Measurements from ENCODE around the gene BOD1L2. TPM values are rescaled to one million over a fixed set of nuclear protein-coding genes. Genes with fewer than 3 reads are reported as not detected.

The BOD1L2 gene
- total RNA-seq, 2 experiments from 2014 or later = not detected

DNA sequence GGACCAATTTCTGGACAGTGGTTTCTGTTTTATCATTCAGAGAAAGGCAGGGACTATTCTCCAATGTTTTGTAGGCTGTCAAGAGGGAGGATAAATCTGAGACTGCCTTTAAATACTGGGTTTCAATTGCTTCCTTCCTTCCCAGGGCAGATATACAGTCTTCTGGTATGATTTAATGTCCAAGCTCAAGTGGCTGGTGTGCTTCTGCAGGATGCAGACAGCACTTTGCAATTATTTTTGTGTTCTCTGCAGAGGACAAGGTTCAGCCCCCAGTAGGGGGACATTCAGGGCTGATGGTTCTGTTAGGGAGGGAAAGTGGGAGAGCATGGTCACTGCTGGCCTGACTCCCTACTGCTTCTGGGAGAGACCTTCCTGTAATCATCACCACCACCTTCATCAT lies 4.6 kb upstream of the BOD1L2 start:
- intact Hi-C loops (cut with DNase I, micrococcal nuclease) = no loop called here

DNA sequence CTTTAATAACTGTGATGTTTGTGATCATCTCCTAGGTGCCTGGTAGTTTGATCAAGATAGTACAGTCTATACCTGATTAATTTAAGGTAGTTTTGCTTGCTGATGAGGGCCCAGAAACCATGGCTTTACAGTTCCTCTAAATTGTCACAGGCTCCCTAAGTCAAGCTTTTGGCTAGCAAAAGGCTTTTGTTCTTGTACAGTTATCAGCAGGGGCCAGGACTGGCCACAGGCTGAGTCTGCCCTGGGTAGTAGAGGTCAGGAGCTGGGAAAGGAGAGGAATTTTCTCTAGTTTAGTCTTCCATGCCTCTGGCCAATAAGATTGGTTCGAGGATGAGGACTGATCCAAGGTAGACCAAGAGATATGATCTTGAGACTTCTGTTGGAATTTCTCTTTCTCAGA lies 3.6 kb upstream of the BOD1L2 start:
- no peak overlapping the region for H3K4me3 ChIP-seq (ENCODE audit: low read length)
- intact Hi-C loops (cut with DNase I, micrococcal nuclease) = no loop called here
- ATAC-seq (ENCODE audit: poor library complexity) (no peak), DNase-seq (no peak)
- H3K27ac Mint-ChIP-seq = no peak overlapping the region
- H3K9me3 Mint-ChIP-seq = no peaks in the 10 kb centered on the region
- TF ChIP-seq, protein P1, sequence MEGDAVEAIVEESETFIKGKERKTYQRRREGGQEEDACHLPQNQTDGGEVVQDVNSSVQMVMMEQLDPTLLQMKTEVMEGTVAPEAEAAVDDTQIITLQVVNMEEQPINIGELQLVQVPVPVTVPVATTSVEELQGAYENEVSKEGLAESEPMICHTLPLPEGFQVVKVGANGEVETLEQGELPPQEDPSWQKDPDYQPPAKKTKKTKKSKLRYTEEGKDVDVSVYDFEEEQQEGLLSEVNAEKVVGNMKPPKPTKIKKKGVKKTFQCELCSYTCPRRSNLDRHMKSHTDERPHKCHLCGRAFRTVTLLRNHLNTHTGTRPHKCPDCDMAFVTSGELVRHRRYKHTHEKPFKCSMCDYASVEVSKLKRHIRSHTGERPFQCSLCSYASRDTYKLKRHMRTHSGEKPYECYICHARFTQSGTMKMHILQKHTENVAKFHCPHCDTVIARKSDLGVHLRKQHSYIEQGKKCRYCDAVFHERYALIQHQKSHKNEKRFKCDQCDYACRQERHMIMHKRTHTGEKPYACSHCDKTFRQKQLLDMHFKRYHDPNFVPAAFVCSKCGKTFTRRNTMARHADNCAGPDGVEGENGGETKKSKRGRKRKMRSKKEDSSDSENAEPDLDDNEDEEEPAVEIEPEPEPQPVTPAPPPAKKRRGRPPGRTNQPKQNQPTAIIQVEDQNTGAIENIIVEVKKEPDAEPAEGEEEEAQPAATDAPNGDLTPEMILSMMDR (IDR thresholded peaks at IDR 0.05) = no peak
- H3K4me1 ChIP-seq (ENCODE audit: insufficient read depth, low read length) = no peaks in the 10 kb centered on the region
- ChIA-PET CTCF (no interaction called here), POLR2A (no interaction called here)
- no peak overlapping the region for H3K27ac ChIP-seq (ENCODE audit: low read depth in 1 of 2, low read length in 2 of 2)
- no peaks in the 10 kb centered on the region for H3K36me3 Mint-ChIP-seq (ENCODE audit: low read depth)
- H3K9me3 ChIP-seq (ENCODE audit: control insufficient read depth in 1 of 2, insufficient read depth in 1 of 2, low read length in 2 of 2) = peaks cover 0 to 17% of the 10 kb centered on the region in 2 experiments
- no peaks in the 10 kb centered on the region for H3K4me1 Mint-ChIP-seq (ENCODE audit: low read depth)
- H3K27me3 Mint-ChIP-seq = peaks cover 13% of the 10 kb centered on the region
- H3K27me3 ChIP-seq (ENCODE audit: control insufficient read depth in 1 of 2, insufficient read depth in 2 of 2, low read length in 2 of 2) = peaks cover 0 to 2% of the 10 kb centered on the region in 2 experiments
- H3K36me3 ChIP-seq (ENCODE audit: insufficient read depth, low read length) = no peaks in the 10 kb centered on the region
- H3K4me3 Mint-ChIP-seq = no peak overlapping the region

More for the DNA sequence above, 4.6 kb upstream of the BOD1L2 start:
- Histone ChIP-seq H3K27ac (ENCODE audit: low read depth in 1 of 2, low read length in 2 of 2) (no peak overlapping the region), H3K27me3 (ENCODE audit: control insufficient read depth in 1 of 2, insufficient read depth in 2 of 2, low read length in 2 of 2) (peaks cover 0 to 2% of the 10 kb centered on the region in 2 experiments), H3K36me3 (ENCODE audit: insufficient read depth, low read length) (no peaks in the 10 kb centered on the region), H3K9me3 (ENCODE audit: control insufficient read depth in 1 of 2, insufficient read depth in 1 of 2, low read length in 2 of 2) (peaks cover 0 to 11% of the 10 kb centered on the region in 2 experiments), H3K4me3 (ENCODE audit: low read length) (no peak overlapping the region), H3K4me1 (ENCODE audit: insufficient read depth, low read length) (no peaks in the 10 kb centered on the region)
- peaks cover 13% of the 10 kb centered on the region for H3K27me3 Mint-ChIP-seq
- TF ChIP-seq, protein P1 (IDR thresholded peaks at IDR 0.05) = no peak
- no peaks in the 10 kb centered on the region for H3K36me3 Mint-ChIP-seq (ENCODE audit: low read depth)
- no peaks in the 10 kb centered on the region for H3K4me1 Mint-ChIP-seq (ENCODE audit: low read depth)
- no peaks in the 10 kb centered on the region for H3K9me3 Mint-ChIP-seq
- DNase-seq (no peak), ATAC-seq (ENCODE audit: poor library complexity) (no peak)
- no peak overlapping the region for H3K4me3 Mint-ChIP-seq
- no peak overlapping the region for H3K27ac Mint-ChIP-seq
- CTCF ChIA-PET = no interaction called here
- POLR2A ChIA-PET = no interaction called here

DNA sequence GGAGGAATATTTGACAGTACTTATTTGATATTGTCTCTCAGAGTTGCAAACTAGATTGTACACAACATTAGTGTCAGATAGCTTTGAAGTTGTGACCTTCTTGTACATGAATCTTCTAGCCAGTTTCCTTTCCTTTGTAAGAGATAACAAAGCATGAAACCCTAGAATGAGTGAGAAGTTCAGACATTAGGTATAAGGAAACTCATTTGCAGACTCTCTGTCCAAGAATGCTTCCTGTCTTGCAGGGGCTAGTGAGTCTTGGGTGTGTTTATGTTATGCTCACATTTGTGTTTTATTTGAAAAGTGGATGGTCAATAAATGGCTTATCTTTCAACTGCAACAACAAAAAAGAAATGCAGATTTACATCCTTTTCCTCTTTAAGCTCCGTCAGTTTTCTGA lies 1.4 kb downstream of the BOD1L2 start:
- ATAC-seq (ENCODE audit: poor library complexity) (no peak), DNase-seq (no peak)
- intact Hi-C loops (cut with DNase I, micrococcal nuclease) = no loop called here
- TF ChIP-seq, protein P1 (IDR thresholded peaks at IDR 0.05) = no peak
- POLR2A ChIA-PET = no interaction called here
- Mint-ChIP-seq H3K4me3 (no peak overlapping the region), H3K4me1 (ENCODE audit: low read depth) (no peaks in the 10 kb centered on the region), H3K27ac (no peak overlapping the region), H3K9me3 (no peaks in the 10 kb centered on the region), H3K36me3 (ENCODE audit: low read depth) (no peaks in the 10 kb centered on the region), H3K27me3 (peaks cover 50% of the 10 kb centered on the region)
- CTCF ChIA-PET = no interaction called here
- Histone ChIP-seq H3K27me3 (ENCODE audit: control insufficient read depth in 1 of 2, insufficient read depth in 2 of 2, low read length in 2 of 2) (peaks cover 11 to 16% of the 10 kb centered on the region in 2 experiments), H3K4me1 (ENCODE audit: insufficient read depth, low read length) (no peaks in the 10 kb centered on the region), H3K36me3 (ENCODE audit: insufficient read depth, low read length) (no peaks in the 10 kb centered on the region), H3K9me3 (ENCODE audit: control insufficient read depth in 1 of 2, insufficient read depth in 1 of 2, low read length in 2 of 2) (peaks cover 0 to 16% of the 10 kb centered on the region in 2 experiments), H3K27ac (ENCODE audit: low read depth in 1 of 2, low read length in 2 of 2) (no peak overlapping the region), H3K4me3 (ENCODE audit: low read length) (no peak overlapping the region)
